Activated CD4-positive, CD25-positive, alpha-beta regulatory T cell (primary cell): Measurements from ENCODE around the gene CC2D1B.
"Not testable (repeated sequence)": the region's sequence is repeated elsewhere in the genome, so short reads cannot be mapped to it uniquely, and the experiment has no call there.

Source experiments
- DNase-seq, 4 experiments: peaks; one replicate each; lab custom pipeline; 2025; lab: John Stamatoyannopoulos, UW

Gene CC2D1B, protein sequence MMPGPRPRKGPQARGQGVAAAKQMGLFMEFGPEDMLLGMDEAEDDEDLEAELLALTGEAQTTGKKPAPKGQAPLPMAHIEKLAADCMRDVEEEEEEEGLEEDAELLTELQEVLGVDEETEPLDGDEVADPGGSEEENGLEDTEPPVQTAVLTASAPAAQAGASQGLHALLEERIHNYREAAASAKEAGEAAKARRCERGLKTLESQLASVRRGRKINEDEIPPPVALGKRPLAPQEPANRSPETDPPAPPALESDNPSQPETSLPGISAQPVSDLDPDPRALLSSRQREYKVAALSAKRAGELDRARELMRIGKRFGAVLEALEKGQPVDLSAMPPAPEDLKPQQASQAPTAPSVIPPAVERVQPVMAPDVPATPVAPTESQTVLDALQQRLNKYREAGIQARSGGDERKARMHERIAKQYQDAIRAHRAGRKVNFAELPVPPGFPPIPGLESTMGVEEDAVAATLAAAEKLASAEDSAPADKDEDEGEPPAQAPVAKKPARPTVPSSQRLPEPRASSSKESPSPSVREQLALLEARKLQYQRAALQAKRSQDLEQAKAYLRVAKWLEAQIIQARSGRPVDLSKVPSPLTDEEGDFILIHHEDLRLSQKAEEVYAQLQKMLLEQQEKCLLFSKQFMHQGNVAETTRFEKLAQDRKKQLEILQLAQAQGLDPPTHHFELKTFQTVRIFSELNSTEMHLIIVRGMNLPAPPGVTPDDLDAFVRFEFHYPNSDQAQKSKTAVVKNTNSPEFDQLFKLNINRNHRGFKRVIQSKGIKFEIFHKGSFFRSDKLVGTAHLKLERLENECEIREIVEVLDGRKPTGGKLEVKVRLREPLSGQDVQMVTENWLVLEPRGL

DNA sequence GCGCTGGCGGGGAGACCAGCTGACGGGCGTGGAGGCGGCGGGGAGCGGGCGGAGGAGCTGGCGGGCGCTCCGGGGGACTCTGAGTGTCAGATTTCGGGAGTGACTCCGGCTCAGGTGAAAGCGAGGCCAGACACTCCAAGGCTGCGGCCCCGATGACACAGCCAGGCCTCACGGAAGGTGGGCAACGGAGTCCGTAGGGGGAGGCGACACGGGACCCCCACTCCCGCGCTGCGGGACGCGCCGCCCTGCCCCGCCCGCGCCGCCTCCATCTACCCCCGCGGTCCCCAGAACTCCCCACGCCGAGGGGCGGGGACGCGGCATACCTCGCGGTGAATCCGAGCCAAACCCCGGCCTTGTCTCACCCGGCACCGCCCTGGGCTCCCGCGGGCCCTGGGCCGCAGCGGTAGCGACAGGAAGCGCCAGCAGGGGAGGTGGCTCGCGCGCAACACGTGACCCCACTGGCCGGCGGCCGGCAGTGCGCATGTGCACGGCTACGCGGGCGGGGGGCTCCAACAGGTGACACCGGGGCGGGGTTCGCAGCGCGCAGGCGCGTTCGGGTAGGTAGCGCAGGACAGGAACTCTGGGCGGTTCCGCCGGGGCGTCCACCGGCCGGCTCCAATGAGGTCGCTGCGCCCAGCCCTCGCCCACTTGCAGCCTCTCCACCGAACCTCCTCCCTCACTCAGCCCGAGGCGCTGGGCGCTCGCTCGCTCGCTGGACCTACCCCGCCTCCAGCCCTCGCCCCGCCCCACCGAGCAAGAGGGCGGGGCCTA is at the start of gene CC2D1B:
Gene CC2D1B, minus strand, starts transcription at position 460 of the 771 bp plus-strand sequence. CDS start 1,585 bp downstream, outside the sequence.
- peak; percentile 97 to 100 (median 99) for DNase-seq

DNA sequence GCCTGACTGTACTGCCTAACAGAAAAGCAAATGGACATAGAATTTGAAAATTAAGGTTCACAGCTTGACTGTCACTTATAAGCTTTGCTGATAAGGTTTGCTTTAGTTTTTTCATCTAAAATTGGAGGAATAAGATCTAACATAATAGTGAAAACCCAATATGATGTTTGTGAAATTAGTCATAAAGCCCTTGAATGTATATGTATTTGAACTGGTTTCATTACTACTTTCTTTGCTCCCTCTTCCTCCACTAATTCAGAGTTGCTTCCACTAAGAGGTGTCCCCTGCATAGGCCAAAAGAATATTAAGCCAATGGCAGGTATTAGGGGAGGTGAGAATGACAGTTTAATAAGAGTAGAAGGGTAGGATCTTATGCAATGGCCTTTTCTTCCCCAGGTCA is 48.9 kb upstream of the CC2D1B start:
- no peak for DNase-seq

DNA sequence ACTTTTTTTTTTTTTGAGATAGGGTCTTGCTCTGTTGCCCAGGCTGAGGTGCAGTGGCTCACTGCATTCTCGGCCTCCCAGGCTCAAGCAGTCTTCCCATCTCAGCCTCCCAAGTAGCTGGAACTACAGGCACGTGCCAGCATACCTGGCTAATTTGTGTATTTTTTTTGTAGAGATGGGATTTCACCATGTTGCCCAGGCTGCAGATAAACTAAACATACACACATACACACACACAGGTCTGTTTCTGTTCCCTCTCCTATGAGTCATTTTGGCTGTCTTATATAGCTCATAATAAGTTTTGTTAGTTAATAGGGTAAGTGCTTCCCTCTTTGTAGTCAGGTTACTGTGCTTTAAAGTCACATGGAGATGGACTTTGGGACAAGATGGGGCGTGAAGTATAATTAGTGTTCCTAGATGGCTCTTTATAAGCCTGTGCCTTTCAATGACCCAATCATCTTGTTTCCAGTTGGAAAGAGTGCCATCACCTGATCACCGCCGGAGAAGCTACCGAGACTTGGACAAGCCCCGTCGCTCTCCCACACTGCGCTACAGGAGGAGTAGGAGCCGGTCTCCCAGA is 47.5 kb upstream of the CC2D1B start:
- DNase-seq: no peak

DNA sequence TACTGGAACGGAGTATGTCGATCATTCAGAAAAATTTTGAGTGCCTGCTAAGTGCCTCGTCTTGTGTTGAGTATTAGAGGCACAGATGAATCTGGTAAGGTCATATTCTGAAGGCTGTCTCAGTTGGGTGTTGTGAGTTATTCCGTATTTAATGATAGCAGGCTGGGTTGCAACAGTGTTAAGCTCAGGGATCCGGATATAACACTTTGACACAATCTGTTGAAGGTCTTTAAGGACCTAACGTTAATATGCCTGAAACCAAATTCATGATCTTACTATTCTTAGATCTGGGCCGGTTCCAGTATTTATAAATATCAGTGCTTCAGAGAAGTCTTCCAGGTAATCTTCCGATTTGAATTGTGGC is 39.0 kb upstream of the CC2D1B start:
- DNase-seq: no peak

DNA sequence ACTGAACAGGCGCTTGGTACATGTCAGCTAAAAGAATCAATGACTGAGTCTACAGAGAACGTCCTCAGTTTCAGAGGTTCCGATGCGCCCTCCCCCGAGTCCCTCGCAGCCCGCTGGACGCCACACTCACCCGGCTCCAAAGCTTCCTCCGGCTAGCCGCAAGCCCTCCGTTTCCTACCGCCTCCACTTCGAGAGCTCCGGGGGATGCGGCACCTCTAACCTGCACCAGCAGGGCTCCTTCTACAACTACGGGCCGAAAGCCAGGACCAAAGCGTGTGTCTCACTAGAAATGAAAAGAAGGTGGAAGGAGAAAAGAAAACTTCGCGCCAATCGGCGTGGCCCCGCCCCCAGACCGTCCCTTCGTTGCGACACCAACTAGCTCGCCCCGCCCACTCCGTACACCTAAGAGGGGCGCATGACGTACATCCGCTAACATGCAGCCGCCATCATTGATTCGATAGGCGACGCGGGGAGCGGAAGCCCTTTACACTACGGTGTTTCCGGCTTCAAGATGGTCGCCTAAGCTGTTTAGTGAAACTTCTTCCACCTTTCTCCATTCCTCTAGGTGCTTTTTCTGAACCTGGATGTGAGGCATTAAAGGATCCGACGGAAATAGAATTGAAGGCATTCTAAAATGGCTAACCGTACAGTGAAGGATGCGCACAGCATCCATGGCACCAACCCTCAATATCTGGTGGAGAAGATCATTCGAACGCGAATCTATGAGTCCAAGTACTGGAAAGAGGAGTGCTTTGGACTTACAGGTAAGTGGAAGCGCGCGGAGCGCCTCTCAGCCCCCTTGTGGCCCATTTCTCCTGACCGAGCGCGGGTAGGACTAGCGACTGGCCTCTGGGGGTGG is 38.3 kb upstream of the CC2D1B start, which contains the start of the genes ORC1 and PRPF38A:
Gene ORC1, minus strand, starts transcription at position 308 of the 859 bp plus-strand sequence. CDS start 2,200 bp downstream, outside the sequence.
Gene PRPF38A, plus strand, starts transcription at position 487 of the 859 bp plus-strand sequence. Its CDS starts 148 bp downstream, at position 635.
- DNase-seq: peak; percentile 93 to 94 (median 94)

DNA sequence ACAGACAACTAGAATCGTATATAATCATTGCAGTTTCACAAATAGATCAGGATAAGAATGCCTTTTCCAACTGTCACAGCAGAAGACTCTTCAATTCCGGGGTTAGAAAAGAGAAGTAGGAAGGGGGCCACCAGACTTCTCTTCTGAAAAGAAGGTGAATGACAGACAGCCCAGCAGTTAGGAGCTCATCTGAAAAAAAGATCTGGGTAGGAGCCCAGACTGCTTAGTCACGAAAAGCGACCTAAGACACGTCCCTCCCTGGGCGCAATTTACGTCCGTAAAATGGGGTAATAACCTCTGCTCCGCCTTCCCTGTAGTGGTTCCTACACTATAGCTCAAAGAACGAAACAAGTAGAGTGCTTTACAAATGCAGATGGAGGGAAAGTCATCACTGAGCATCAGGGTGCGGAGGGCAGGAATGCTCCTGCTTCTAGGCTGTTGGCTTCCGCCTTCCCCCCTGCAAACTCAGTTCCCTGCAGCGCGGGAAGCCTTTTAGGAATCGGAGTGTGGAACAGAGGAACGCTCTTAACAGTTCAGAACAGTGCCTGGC is 37.6 kb upstream of the CC2D1B start:
- peak in 3 of 4 experiments; percentile 3 to 18 (median 5) for DNase-seq

DNA sequence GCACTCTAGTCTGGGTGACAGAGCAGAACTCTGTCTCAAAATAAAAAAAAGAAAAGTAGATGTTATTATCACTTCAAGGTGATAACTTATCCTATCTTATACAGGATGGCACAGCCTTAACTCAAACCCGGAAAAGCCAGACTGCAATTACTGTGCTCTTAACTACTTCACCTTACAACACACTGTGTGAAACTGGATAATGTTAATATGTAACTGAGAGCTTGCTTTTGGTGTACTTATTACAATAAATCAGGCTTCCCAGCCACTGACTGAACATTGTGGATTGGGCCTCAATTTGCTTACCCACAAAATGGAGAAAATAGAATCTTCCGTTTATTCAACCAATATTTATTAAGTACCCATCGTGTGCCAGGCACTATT is 36.8 kb upstream of the CC2D1B start:
- no peak for DNase-seq

DNA sequence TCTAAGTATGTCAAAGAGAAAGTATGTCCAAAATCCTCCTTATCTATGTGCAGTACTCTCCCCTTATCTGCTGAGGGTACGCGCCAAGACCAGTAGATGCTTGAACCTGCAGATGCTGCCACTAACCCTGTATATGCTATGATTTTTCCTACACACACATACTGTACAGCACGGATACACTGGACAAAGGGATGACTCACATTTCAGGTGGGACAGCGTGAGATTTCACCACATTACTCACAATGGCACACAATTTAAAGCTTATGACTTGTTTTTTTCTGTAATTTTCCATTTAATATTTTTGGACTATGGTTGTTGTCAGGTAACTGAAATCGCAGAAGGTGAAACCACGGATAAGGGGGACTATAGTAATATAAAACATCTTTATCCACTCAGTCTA is 34.1 kb upstream of the CC2D1B start:
- no peak for DNase-seq

DNA sequence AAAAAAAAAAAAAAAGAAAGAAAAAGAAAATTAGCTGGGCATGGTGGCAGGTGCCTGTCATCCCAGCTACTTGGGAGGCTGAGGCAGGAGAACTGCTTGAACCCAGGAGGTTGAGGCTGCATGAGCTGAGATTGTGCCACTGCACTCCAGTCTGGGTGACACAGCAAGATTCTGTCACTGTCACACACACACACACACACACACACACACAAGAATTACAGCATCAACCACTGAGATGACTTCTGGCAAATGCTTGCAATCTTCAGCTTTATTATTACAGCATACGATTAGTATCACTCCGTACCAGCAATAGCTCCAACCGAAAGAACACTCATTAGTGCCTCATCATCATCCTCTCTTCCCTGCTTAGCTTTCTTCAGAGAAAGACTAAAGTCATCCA is 33.6 kb upstream of the CC2D1B start:
- no peak for DNase-seq

DNA sequence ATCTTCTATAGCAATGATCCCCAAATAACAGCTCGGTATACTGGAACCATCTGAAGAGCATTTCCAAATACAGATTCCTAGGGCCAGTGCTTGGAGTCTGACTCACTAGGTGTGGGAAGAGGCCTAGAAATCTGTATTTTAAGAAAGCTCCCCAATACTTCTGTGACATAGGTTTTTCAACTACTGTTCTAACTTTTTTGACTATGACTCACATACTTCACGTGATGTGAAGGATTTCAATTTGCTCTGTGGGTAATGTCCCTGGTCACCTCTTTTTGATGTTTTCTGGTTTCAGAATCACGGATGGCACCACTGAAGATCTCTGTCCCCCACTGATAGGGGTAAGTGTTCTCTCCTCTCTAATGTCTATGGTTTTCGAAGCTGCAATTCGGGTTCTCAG is 27.2 kb upstream of the CC2D1B start:
- DNase-seq: no peak

DNA sequence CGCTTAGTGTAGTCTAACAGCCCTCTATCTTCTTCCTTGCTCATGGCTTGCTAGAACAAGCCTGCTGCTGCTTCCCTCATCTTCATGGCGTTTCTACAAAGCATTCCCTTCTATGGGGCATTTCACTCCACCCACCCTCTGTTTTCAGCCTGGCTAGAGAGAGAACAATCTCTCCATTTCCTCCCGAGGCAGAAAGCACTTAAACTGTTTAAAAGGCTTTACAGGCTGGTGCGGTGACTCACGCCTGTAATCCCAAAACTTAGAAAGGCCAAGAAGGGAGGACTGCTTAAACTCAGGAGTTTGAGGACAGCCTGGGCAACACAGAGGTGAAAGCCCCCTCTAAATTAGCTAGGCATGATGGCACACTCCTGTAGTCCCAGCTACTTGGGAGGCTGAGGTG is 20.5 kb upstream of the CC2D1B start:
- no peak for DNase-seq

DNA sequence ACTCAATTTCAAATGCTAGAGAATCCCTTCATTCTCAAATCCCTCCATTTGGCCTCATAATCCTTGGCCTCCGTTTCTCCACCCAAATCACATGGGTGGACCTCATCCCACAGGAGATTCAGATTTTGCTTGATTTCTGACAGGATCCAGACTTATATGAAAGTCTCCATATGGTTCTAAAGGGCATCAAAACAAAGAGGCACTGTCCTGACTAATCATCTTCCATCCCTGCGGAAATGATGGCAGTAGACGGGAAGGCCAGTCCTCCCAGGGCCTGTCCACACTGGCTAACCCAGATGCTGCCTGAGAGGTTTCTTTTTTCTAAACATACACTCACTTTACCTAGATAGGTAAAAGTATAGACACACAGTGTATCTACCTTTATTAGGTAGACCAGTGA is 19.4 kb upstream of the CC2D1B start:
- DNase-seq: no peak

DNA sequence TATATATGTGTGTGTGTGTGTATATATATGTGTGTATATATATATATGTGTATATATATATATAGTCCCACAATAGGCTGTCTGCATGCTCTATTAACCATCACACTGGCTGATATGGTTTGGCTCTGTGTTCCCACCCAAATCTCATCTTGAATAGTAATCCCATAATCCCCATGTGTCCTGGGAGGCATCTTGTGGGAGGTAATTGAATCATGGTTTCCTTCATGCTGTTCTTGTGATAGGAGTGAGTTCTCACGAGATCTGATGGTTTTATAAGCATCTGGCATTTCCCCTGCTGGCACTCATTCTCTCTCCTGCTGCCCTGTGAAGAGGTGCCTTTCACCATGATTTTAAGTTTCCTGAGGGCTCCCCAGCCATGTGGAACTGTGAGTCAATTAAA is 3.8 kb upstream of the CC2D1B start:
- not testable (repeated sequence) for DNase-seq

DNA sequence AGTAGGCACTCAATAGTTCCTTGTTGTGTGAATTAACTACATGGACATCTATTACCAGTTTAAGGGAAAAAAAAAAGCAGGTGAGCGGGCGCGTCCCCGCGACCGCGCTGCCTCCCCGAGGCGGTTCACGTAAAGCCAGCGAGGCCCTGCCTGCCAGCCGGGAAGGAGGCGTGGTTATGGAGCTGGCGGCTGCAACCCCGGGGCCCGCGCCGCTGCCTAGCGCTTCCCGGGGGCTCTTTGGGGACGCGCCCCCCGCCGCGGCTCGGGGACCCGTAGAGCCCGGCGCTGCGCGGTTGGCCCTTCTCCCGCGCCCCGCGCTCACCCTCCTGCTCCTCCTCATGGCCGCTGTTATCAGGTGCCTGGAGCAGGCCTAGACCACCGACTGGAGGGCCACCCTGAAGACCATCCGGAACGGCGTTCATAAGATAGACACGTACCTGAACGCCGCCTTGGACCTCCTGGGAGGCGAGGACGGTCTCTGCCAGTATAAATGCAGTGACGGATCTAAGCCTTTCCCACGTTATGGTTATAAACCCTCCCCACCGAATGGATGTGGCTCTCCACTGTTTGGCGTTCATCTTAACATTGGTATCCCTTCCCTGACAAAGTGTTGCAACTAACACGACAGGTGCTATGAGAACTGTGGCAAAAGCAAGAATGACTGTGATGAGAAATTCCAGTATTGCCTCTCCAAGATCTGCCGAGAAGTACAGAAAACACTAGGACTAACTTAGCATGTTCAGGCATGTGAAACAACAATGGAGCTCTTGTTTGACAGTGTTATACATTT is 2.6 kb upstream of the CC2D1B start:
- DNase-seq: peak in 2 of 4 experiments; percentile 34 to 38

DNA sequence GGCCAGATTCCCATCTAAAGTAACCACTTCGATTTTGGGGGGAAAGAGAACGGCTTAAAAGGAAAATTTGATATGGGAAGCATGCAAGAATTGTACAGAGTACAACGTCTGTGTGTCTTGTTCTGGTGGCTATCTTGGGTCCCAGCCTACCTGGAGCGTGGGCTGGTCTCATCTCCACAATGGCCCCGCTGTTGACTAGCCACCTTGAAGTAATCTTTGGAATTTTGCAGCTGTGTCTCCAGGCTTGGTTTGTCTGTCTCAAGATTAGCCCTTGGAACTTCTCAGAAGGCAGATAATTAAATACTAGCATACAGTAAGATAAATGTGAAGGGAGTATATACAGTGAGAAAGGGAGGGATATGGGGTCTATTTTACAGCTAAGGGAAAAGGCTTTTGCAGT is 1.3 kb upstream of the CC2D1B start:
- no peak for DNase-seq

DNA sequence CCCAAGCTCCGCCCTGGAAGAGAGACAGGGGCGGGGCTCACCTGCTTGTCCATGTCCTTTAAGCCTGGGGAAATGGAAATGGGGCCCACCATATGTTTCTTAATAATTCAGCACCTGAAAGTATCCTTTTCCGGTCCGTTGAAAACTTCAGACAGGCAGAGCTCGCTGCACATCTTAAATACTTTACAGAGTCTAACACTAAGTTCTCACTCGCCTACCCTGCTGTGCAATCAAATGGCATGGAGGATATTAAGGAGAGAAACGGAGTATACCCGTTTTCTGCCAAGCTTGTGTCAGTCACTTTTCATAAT is 467 bp upstream of the CC2D1B start:
- no peak for DNase-seq

DNA sequence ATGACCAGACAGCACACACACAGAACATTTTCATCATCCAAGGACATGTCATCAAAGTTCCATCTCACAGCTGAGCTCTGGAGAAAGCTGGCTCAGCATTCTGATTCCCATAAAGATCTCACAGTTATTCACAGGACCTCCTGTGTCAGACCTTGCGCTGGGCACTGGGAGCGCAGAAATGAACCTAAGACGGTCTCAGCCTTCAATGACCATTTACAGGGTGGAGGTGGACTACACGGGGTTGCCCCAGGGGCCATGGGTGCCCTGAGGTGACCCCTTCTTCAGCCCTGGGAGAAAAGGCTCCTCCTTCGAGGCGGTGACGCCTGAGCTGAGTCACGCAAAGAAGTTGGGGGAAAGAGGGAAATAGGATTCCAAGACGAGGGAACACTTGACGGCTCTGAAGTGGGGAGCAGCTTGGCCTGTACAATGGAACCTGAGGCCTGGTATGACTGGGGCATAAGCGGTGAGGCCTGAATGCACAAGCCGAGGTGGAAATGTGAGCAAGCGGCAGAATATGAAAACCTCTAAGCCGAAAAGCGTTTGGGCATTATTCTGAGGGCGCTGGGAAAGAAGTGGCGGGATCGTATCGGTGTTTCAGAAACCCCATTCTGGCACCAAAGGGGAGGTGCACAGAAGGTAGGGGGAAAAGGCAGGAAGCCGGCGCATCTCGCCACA is 797 bp downstream of the CC2D1B start:
- no peak for DNase-seq

DNA sequence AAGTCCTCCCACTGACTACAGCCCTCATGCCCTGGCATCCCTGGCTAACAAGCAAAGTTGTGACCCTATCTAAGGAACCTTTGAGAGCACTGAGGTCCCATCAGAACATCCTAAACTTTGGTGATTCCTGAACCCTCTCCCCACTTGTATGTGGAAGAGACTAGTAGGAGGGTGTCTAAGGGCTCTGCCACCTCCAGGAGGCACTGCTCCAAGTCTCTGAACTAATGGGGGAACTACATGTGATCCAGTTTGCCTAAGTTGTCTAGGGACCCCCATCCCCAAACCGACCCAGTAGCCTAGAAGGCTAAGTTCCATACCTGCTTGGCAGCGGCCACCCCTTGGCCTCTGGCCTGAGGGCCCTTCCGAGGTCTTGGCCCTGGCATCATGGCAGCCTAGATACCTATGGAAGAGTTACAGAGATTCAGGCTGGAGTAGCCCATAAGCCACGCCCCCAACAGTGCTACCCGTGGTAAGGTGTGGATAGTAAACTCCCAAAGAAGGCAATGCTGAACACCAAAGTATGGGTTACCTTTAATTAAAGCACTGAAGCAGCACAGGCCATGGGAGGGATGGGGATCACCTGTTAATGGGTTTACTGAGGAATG is 1.7 kb downstream of the CC2D1B start:
- no peak for DNase-seq

DNA sequence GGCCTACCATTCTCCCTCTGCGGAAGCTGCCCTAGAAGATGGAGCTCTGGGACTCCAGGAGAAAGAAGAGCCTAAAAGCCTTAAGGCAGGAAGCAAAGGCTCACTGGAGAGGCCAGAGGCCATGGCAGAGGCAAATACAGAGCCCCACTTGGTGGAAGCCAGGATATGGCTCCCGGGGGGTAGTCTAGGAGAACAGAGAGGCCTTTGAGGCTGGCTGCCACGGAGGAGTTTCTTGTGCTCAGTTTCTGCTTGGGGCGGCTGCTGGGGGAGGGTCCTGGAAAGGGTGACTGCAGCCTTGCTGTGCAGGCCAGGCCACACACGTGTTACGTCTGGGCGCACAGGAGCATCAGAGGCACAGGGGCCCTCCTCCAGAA is 5.4 kb downstream of the CC2D1B start:
- no peak for DNase-seq
